Parathyroid adenoma (tissue), 2 donors: Measurements from ENCODE around the gene CEACAM5.

Experiments
- H2AFZ ChIP-seq: fragments of 300-600 bp; sonication (generic); one replicate; pipeline ENCODE4 v1.7.0; 2017; ENCODE audit warnings: antibody characterized with exemption, mild to moderate bottlenecking
- H3K27ac ChIP-seq: fragments of 300-600 bp; sonication (generic); one replicate; pipeline ENCODE4 v1.7.0; 2017
- H3K27me3 ChIP-seq: fragments of 300-600 bp; sonication (generic); one replicate; pipeline ENCODE4 v1.7.0; 2017; ENCODE audit warnings: low read length; ENCODE audit not compliant: control insufficient read depth, insufficient read depth
- H3K36me3 ChIP-seq: fragments of 300-600 bp; sonication (generic); one replicate; pipeline ENCODE4 v1.7.0; 2017; ENCODE audit warnings: low read length; ENCODE audit not compliant: control insufficient read depth, insufficient read depth
- H3K4me1 ChIP-seq: fragments of 300-600 bp; sonication (generic); one replicate; pipeline ENCODE4 v1.7.0; 2017; ENCODE audit warnings: control low read depth
- H3K4me2 ChIP-seq: fragments of 300-600 bp; sonication (generic); one replicate; pipeline ENCODE4 v1.7.0; 2017; ENCODE audit warnings: low read length
- H3K4me3 ChIP-seq: fragments of 300-600 bp; sonication (generic); one replicate; pipeline ENCODE4 v1.7.0; 2017; ENCODE audit warnings: low read depth, low read length
- H3K79me2 ChIP-seq: fragments of 300-600 bp; sonication (generic); one replicate; pipeline ENCODE4 v1.7.0; 2017; ENCODE audit warnings: control low read depth
- H3K9ac ChIP-seq: fragments of 300-600 bp; sonication (generic); one replicate; pipeline ENCODE4 v1.7.0; 2017; ENCODE audit warnings: mild to moderate bottlenecking
- H3K9me3 ChIP-seq: fragments of 300-600 bp; sonication (generic); one replicate; pipeline ENCODE4 v1.7.0; 2017; ENCODE audit warnings: low read length; ENCODE audit not compliant: control insufficient read depth
- TF ChIP-seq, protein P1 (sequence below): fragments of 300-600 bp; sonication (generic); IDR thresholded peaks from one replicate; pipeline ENCODE4 v1.7.0; 2017; ENCODE audit warnings: antibody characterized with exemption, mild to moderate bottlenecking
- donor health status: primary hyperparathyroidism.

The CEACAM5 gene

DNA sequence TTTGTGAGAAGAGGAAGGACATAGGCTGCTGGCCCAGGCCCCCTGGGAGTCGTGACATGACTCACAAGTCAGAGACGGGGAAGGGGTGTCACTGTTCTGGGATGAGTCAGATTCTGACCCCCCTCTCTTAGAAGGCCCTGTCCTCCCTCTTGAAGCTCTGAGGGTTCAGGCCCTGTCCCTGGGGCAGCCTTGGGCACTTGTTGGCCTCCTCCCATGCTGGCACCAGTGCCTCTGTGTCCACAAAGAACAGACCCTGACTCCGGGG lies 17.7 kb upstream of the CEACAM5 start:
- Histone ChIP-seq H3K27ac (no peak overlapping the region), H3K4me3 (no peak overlapping the region), H3K9me3 (no peaks in the 10 kb centered on the region), H3K9ac (no peak overlapping the region), H2AFZ (no peak overlapping the region), H3K36me3 (no peaks in the 10 kb centered on the region), H3K4me1 (no peaks in the 10 kb centered on the region), H3K27me3 (no peaks in the 10 kb centered on the region), H3K79me2 (no peaks in the 10 kb centered on the region), H3K4me2 (no peak overlapping the region)
- TF ChIP-seq, protein P1, sequence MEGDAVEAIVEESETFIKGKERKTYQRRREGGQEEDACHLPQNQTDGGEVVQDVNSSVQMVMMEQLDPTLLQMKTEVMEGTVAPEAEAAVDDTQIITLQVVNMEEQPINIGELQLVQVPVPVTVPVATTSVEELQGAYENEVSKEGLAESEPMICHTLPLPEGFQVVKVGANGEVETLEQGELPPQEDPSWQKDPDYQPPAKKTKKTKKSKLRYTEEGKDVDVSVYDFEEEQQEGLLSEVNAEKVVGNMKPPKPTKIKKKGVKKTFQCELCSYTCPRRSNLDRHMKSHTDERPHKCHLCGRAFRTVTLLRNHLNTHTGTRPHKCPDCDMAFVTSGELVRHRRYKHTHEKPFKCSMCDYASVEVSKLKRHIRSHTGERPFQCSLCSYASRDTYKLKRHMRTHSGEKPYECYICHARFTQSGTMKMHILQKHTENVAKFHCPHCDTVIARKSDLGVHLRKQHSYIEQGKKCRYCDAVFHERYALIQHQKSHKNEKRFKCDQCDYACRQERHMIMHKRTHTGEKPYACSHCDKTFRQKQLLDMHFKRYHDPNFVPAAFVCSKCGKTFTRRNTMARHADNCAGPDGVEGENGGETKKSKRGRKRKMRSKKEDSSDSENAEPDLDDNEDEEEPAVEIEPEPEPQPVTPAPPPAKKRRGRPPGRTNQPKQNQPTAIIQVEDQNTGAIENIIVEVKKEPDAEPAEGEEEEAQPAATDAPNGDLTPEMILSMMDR, result no peak

DNA sequence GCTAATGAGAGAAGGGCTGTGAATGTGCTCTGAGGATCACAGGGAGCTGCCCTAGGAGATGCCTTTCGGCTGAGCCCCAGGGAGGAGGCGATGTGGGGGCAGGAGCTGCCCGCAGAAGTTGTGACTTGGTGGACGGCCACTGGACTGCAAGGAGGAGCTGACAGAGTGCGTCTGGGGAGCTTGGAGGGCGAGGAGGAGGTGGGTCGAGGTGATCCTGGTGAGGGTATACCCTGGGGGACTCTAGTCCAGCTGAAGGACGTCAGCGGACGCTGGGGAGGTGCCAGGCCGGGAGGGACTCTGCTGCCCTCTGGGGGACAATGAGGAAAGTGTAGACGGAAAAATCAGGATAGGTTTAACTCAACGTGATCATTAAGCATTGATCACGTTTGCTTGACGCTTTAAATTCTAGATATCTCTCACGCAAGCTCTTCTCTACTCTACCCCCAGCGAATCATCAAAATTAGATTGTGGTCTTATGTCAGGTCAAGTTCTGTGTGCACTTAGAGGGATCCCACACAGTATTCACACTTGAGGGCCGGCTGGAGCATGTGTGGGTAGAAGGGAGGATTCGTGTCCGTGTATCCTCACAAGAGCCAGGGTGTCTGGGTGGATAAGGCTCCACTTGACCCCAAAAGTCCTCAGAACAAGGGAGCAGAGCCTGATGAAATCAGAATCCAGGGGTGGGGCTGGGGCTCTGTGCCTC lies 17.0 kb upstream of the CEACAM5 start:
- Histone ChIP-seq H3K27me3 (no peaks in the 10 kb centered on the region), H3K4me3 (no peak overlapping the region), H3K4me1 (no peaks in the 10 kb centered on the region), H3K9ac (no peak overlapping the region), H2AFZ (peak overlapping the region; percentile 68), H3K9me3 (no peaks in the 10 kb centered on the region), H3K79me2 (no peaks in the 10 kb centered on the region), H3K36me3 (no peaks in the 10 kb centered on the region), H3K27ac (no peak overlapping the region), H3K4me2 (no peak overlapping the region)
- TF ChIP-seq, protein P1, result peak; percentile 47

DNA sequence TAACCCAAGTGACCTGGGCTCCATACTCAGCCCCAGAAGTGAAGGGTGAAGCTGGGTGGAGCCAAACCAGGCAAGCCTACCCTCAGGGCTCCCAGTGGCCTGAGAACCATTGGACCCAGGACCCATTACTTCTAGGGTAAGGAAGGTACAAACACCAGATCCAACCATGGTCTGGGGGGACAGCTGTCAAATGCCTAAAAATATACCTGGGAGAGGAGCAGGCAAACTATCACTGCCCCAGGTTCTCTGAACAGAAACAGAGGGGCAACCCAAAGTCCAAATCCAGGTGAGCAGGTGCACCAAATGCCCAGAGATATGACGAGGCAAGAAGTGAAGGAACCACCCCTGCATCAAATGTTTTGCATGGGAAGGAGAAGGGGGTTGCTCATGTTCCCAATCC lies 14.2 kb upstream of the CEACAM5 start:
- no peaks in the 10 kb centered on the region for H3K9me3 ChIP-seq
- no peak overlapping the region for H3K9ac ChIP-seq
- no peak overlapping the region for H2AFZ ChIP-seq
- TF ChIP-seq, protein P1, result no peak
- no peaks in the 10 kb centered on the region for H3K27me3 ChIP-seq
- no peaks in the 10 kb centered on the region for H3K4me1 ChIP-seq
- no peak overlapping the region for H3K4me3 ChIP-seq
- H3K27ac ChIP-seq, result no peak overlapping the region
- H3K4me2 ChIP-seq, result no peak overlapping the region
- H3K79me2 ChIP-seq, result no peaks in the 10 kb centered on the region
- H3K36me3 ChIP-seq, result no peaks in the 10 kb centered on the region

DNA sequence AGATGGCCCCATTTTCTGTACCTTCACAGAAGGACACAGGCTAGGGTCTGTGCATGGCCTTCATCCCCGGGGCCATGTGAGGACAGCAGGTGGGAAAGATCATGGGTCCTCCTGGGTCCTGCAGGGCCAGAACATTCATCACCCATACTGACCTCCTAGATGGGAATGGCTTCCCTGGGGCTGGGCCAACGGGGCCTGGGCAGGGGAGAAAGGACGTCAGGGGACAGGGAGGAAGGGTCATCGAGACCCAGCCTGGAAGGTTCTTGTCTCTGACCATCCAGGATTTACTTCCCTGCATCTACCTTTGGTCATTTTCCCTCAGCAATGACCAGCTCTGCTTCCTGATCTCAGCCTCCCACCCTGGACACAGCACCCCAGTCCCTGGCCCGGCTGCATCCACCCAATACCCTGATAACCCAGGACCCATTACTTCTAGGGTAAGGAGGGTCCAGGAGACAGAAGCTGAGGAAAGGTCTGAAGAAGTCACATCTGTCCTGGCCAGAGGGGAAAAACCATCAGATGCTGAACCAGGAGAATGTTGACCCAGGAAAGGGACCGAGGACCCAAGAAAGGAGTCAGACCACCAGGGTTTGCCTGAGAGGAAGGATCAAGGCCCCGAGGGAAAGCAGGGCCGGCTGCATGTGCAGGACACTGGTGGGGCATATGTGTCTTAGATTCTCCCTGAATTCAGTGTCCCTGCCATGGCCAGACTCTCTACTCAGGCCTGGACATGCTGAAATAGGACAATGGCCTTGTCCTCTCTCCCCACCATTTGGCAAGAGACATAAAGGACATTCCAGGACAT lies 13.4 kb upstream of the CEACAM5 start:
- no peaks in the 10 kb centered on the region for H3K36me3 ChIP-seq
- no peaks in the 10 kb centered on the region for H3K4me1 ChIP-seq
- no peaks in the 10 kb centered on the region for H3K9me3 ChIP-seq
- no peak overlapping the region for H3K4me3 ChIP-seq
- no peaks in the 10 kb centered on the region for H3K27me3 ChIP-seq
- no peaks in the 10 kb centered on the region for H3K79me2 ChIP-seq
- H3K4me2 ChIP-seq, result no peak overlapping the region
- no peak overlapping the region for H3K9ac ChIP-seq
- TF ChIP-seq, protein P1, result no peak
- H3K27ac ChIP-seq, result no peak overlapping the region
- H2AFZ ChIP-seq, result no peak overlapping the region
